IPS-18a (cell line): ENCODE measurements around the gene FAM83F.
A peak's percentile ranks its signal among the peaks of the same experiment; 100 is the strongest.

Experiments used
- H3K27ac ChIP-seq: one replicate; pipeline ENCODE4 v1.5.1; 2013; ENCODE audit warnings: low read length
- H3K27me3 ChIP-seq: one replicate; pipeline ENCODE4 v1.6.1; 2013; ENCODE audit warnings: mild to moderate bottlenecking, low read length; ENCODE audit not compliant: control insufficient read depth, insufficient read depth
- H3K36me3 ChIP-seq: one replicate; pipeline ENCODE4 v1.6.1; 2013; ENCODE audit warnings: low read depth, low read length; ENCODE audit not compliant: control insufficient read depth
- H3K4me1 ChIP-seq: one replicate; pipeline ENCODE4 v1.6.1; 2013; ENCODE audit warnings: low read depth, low read length; ENCODE audit not compliant: control insufficient read depth
- H3K4me3 ChIP-seq: one replicate; pipeline ENCODE4 v1.5.1; 2013; ENCODE audit warnings: low read length
- H3K9ac ChIP-seq: one replicate; pipeline ENCODE4 v1.6.1; 2013; ENCODE audit warnings: mild to moderate bottlenecking, low read length, moderate library complexity
- H3K9me3 ChIP-seq: one replicate; pipeline ENCODE4 v1.6.1; 2013; ENCODE audit warnings: low read depth, low read length; ENCODE audit not compliant: control insufficient read depth

Gene FAM83F

DNA sequence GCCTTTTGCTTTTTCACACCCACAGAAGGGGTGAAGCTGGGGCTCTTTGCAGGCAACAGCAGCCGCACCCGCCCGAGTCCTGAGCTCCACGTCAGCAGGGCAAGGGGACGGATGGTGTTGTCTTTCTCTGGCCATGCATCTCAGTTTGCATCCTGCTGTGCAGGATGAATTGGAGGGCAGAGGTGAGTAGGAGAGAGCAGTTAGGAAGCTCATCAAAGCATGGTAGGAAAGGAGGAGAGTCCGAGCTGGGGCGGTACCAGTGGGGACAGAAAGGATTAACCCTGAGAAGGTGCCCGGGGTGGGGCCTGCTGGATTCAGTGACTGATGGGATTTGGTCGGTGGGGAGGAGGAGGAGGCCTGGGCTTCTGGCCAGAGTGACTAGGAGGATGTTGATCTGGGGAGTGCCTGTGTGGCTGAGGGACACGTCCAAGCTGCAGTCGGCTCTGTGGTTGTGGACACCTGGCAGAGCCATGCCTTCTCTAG, 14.6 kb downstream of the FAM83F start:
- H3K9me3 ChIP-seq: no peaks in the 10 kb centered on the region
- H3K36me3 ChIP-seq: no peaks in the 10 kb centered on the region
- H3K9ac ChIP-seq: no peak overlapping the region
- H3K27ac ChIP-seq: no peak overlapping the region
- H3K4me1 ChIP-seq: peaks cover 21% of the 10 kb centered on the region
- peak overlapping the region; percentile 19 for H3K4me3 ChIP-seq
- peaks cover 7% of the 10 kb centered on the region for H3K27me3 ChIP-seq

DNA sequence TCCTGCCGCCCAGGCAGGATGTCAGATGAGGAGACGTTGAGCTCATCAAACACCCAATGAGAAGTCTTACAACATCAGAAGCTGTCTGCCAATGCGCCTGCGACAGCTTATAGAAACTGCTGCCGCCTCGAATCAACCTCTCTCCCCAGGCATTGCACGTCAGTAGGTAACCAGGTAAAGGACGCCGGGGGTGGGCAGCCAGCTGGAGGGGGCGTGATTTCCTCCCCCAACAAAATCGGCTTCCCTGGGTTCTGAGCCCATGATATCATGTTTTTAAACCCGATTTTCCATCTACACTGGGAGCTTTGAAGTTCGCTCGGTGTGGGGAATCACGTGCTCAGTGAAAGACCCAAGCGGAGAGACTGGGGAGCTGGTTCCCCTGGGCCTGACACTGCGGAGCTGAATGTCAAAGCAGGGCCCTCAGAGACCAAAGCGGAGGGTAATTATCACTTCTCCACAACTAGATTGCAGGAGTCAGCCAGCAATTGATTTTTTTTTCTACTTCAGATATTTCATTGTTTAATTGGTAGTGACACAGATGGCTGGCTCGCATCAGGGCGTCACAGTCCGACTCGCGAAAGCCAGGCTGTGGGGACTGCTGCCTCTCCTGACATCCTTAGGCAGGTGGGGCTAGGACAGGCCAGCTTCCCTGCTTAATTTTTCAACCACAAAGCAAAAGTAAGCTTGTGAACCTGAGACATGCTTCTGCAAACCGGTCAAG, 15.4 kb downstream of the FAM83F start:
- H3K27me3 ChIP-seq: peaks cover 7% of the 10 kb centered on the region
- peaks cover 21% of the 10 kb centered on the region for H3K4me1 ChIP-seq
- peak overlapping the region; percentile 19 for H3K4me3 ChIP-seq
- H3K27ac ChIP-seq: no peak overlapping the region
- H3K9me3 ChIP-seq: no peaks in the 10 kb centered on the region
- no peaks in the 10 kb centered on the region for H3K36me3 ChIP-seq
- H3K9ac ChIP-seq: no peak overlapping the region

DNA sequence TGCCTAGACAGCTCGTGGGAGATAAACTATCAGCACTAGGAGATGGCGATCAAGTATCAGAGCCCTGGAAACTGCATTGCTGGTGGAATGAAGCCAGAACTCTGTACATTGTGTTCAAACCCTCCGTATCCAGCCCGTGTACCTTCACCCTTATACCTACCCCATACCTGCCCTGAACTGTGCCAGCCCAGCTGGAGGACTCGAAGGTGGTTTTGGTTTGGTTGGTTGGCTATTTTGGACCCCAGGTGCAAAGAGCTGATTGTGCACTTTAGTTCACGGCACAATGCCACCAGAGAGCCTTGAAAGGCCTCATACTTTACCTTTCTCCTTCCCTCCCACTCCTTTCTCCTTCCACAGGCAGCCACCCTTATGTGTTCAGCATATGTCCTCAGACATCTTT, 16.0 kb downstream of the FAM83F start:
- no peaks in the 10 kb centered on the region for H3K36me3 ChIP-seq
- no peak overlapping the region for H3K4me3 ChIP-seq
- peaks cover 21% of the 10 kb centered on the region for H3K4me1 ChIP-seq
- H3K27me3 ChIP-seq: peaks cover 7% of the 10 kb centered on the region
- no peak overlapping the region for H3K9ac ChIP-seq
- H3K27ac ChIP-seq: no peak overlapping the region
- no peaks in the 10 kb centered on the region for H3K9me3 ChIP-seq

GRCh38 chr22:40014667-40015248, 20.0 kb downstream of the FAM83F start:
- H3K4me3 ChIP-seq: no peak overlapping the region
- no peak overlapping the region for H3K9ac ChIP-seq
- peaks cover under 1% of the 10 kb centered on the region for H3K36me3 ChIP-seq
- peaks cover 7% of the 10 kb centered on the region for H3K27me3 ChIP-seq
- peaks cover 7% of the 10 kb centered on the region for H3K4me1 ChIP-seq
- H3K27ac ChIP-seq: no peak overlapping the region
- no peaks in the 10 kb centered on the region for H3K9me3 ChIP-seq

DNA sequence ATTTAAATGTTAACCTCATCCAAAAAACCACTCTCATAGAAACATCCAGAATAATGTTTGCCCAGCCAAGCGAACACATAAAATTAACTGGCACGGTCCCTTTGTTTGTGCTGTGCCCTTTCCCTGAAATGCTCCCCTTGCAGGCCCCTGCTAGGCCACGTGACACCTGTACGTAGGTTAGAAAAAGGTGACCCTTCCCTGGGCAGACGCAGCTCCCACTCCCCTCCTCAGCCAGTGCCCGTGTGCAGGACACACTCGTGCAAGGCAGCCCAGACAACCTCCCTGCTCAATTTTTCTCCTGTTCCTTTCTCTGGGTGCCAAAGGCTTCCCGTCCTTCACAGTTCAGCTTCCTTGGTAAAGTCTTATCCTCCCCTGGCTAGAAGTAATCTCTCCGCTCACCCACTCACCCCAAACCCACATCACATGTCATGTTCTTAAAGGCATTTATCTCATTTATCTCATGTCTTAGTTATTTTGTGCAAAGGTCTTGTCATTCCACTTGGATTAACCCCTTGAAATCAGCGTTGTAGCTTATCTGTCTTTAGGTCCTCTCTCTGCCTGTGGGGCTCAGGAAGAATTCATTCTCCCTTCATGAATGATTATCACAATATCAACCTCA, 20.7 kb downstream of the FAM83F start:
- Histone ChIP-seq H3K4me1 (peaks cover under 1% of the 10 kb centered on the region), H3K4me3 (no peak overlapping the region), H3K27me3 (peaks cover 4% of the 10 kb centered on the region), H3K36me3 (peaks cover 5% of the 10 kb centered on the region), H3K9me3 (no peaks in the 10 kb centered on the region), H3K27ac (no peak overlapping the region), H3K9ac (no peak overlapping the region)

GRCh38 chr22:40018051-40018450, 23.3 kb downstream of the FAM83F start:
- Histone ChIP-seq H3K27me3 (no peaks in the 10 kb centered on the region), H3K9me3 (no peaks in the 10 kb centered on the region), H3K27ac (no peak overlapping the region), H3K36me3 (peaks cover 5% of the 10 kb centered on the region), H3K4me3 (no peak overlapping the region), H3K9ac (no peak overlapping the region), H3K4me1 (no peaks in the 10 kb centered on the region)

- Histone ChIP-seq H3K4me1 (no peaks in the 10 kb centered on the region), H3K27me3 (no peaks in the 10 kb centered on the region), H3K9ac (no peak overlapping the region), H3K36me3 (peaks cover 5% of the 10 kb centered on the region), H3K9me3 (no peaks in the 10 kb centered on the region), H3K27ac (no peak overlapping the region), H3K4me3 (no peak overlapping the region)
These were observed 24.3 kb downstream of the FAM83F start for GRCh38 chr22:40019100-40019499.

GRCh38 chr22:40020956-40021355, 26.2 kb downstream of the FAM83F start:
- Histone ChIP-seq H3K9me3 (no peaks in the 10 kb centered on the region), H3K27me3 (no peaks in the 10 kb centered on the region), H3K4me3 (no peak overlapping the region), H3K9ac (no peak overlapping the region), H3K4me1 (no peaks in the 10 kb centered on the region), H3K27ac (no peak overlapping the region), H3K36me3 (peaks cover 5% of the 10 kb centered on the region)

GRCh38 chr22:40021401-40022000, 26.7 kb downstream of the FAM83F start:
- no peaks in the 10 kb centered on the region for H3K27me3 ChIP-seq
- H3K36me3 ChIP-seq: peaks cover 5% of the 10 kb centered on the region
- H3K4me3 ChIP-seq: no peak overlapping the region
- H3K4me1 ChIP-seq: no peaks in the 10 kb centered on the region
- no peaks in the 10 kb centered on the region for H3K9me3 ChIP-seq
- no peak overlapping the region for H3K9ac ChIP-seq
- no peak overlapping the region for H3K27ac ChIP-seq

- H3K27me3 ChIP-seq: no peaks in the 10 kb centered on the region
- H3K9me3 ChIP-seq: no peaks in the 10 kb centered on the region
- no peak overlapping the region for H3K27ac ChIP-seq
- H3K4me3 ChIP-seq: no peak overlapping the region
- no peaks in the 10 kb centered on the region for H3K4me1 ChIP-seq
- H3K36me3 ChIP-seq: peaks cover 5% of the 10 kb centered on the region
- H3K9ac ChIP-seq: no peak overlapping the region
These were observed 27.9 kb downstream of the FAM83F start for GRCh38 chr22:40022536-40023240.

DNA sequence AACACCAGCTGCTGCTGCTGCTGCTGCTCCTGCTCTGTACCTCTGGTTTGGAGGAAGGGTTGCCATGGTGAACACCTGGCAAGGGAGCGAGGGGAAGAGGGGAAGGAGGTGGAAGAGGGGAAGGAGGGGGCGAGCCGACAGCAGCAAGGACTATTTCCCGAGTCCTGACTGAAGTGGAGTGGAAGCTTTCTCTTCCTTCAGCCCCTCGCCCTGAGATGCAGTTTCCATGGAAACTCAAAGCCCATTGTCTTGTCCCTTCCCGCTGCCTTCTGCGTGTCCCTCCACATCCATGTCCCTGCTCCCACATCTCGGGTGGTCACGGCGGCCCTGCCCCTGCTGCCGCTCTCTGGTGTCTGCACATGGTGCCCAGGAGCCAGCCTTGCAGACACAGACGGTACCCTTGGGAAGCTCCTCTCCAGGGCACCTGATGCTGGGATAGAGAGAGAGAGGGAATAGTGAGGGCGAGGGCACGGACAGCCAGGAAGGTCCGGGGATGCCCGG, 28.6 kb downstream of the FAM83F start:
- Histone ChIP-seq H3K27ac (no peak overlapping the region), H3K36me3 (peaks cover 5% of the 10 kb centered on the region), H3K27me3 (no peaks in the 10 kb centered on the region), H3K9ac (no peak overlapping the region), H3K9me3 (no peaks in the 10 kb centered on the region), H3K4me1 (no peaks in the 10 kb centered on the region), H3K4me3 (no peak overlapping the region)
